Uterus (tissue), 4 donors: Measurements from ENCODE around the gene RUSF1. TPM values are rescaled to one million over a fixed set of nuclear protein-coding genes. Genes with fewer than 3 reads are reported as not detected.

Experiments used
- DNase-seq, 2 donors: peaks; one replicate each; pipeline ENCODE4 v3.0.0-alpha.2; 2019 to 2020
- H3K27ac ChIP-seq, 2 donors: fragments of 200-600 bp; sonication (generic); 1 replicate in 1 of 2; 2 replicates in 1 of 2; pipeline ENCODE4 v1.5.1; 2016 to 2018
- H3K27me3 ChIP-seq, 2 donors: fragments of 200-600 bp; sonication (generic); one replicate each; pipeline ENCODE4 v1.5.1; 2018 to 2019; ENCODE audit warnings: control low read depth in 1 of 2
- H3K36me3 ChIP-seq, 2 donors: fragments of 200-600 bp; sonication (generic); one replicate each; pipeline ENCODE4 v1.5.1; 2019; ENCODE audit warnings: control low read depth in 1 of 2
- H3K4me1 ChIP-seq, 2 donors: fragments of 200-600 bp; sonication (generic); one replicate each; pipeline ENCODE4 v1.5.1; 2018 to 2019; ENCODE audit warnings: control low read depth in 1 of 2
- H3K4me3 ChIP-seq, 2 donors: fragments of 200-600 bp; sonication (generic); 1 replicate in 1 of 2; 2 replicates in 1 of 2; pipeline ENCODE4 v1.5.1; 2018 to 2019; ENCODE audit warnings: mild to moderate bottlenecking in 1 of 2
- H3K9me3 ChIP-seq, 2 donors: fragments of 200-600 bp; sonication (generic); one replicate each; pipeline ENCODE4 v1.5.1; 2019; ENCODE audit warnings: control low read depth in 1 of 2
- POLR2A ChIP-seq, 2 donors: fragments of 450-650 bp; IDR thresholded peaks; one replicate each; pipeline ENCODE4 v1.6.1; 2016; ENCODE audit warnings: antibody characterized with exemption in 2 of 2, mild to moderate bottlenecking in 1 of 2, moderate library complexity in 1 of 2
- intact Hi-C: fragments of 100-400 bp; cut with DNase I; formaldehyde crosslinking; loops from one replicate; pipeline ENCODE4 v1.15.1; 2023; ENCODE audit warnings: low total_unique reads
- total RNA-seq, 4 donors: library from RNA; depleted of rRNA in 3 of 4; stranded (reverse); fragments of >200 nt in 3 of 4; gene quantifications; one replicate each; pipeline versions ENCODE4 v1.1.0 to v1.2.4, GENCODE V29; 2014 to 2023
- TF ChIP-seq, protein P1 (sequence below), 4 experiments: fragments of 200-600 bp in 2 of 4; fragments of 450-650 bp in 2 of 4; sonication (generic) in 2 of 4; IDR thresholded peaks; one replicate each; pipeline ENCODE4 v1.5.1; 2016 to 2019; ENCODE audit warnings: antibody characterized with exemption in 4 of 4, mild to moderate bottlenecking in 2 of 4, moderate library complexity in 1 of 4
- donor health status: DM: yes; HTN: yes; CAD: no.

RUSF1 gene
- total RNA-seq, 4 donors from 2014 or later, result 19.2 to 93.5 (median 82.9) TPM

- H3K9me3 ChIP-seq, result no peaks in the 10 kb centered on the region
- H3K27me3 ChIP-seq, result no peaks in the 10 kb centered on the region
- no peak for TF ChIP-seq POLR2A (IDR thresholded peaks at IDR 0.05)
- TF ChIP-seq, protein P1, sequence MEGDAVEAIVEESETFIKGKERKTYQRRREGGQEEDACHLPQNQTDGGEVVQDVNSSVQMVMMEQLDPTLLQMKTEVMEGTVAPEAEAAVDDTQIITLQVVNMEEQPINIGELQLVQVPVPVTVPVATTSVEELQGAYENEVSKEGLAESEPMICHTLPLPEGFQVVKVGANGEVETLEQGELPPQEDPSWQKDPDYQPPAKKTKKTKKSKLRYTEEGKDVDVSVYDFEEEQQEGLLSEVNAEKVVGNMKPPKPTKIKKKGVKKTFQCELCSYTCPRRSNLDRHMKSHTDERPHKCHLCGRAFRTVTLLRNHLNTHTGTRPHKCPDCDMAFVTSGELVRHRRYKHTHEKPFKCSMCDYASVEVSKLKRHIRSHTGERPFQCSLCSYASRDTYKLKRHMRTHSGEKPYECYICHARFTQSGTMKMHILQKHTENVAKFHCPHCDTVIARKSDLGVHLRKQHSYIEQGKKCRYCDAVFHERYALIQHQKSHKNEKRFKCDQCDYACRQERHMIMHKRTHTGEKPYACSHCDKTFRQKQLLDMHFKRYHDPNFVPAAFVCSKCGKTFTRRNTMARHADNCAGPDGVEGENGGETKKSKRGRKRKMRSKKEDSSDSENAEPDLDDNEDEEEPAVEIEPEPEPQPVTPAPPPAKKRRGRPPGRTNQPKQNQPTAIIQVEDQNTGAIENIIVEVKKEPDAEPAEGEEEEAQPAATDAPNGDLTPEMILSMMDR (IDR thresholded peaks at IDR 0.05), result peak in 1 of 4 experiments; percentile 19
- H3K36me3 ChIP-seq, result no peaks in the 10 kb centered on the region
- H3K27ac ChIP-seq, result peak overlapping the region; percentile 98 to 100
- H3K4me3 ChIP-seq, result peak overlapping the region; percentile 85 to 97
- DNase-seq, result no peak
- intact Hi-C loops, result no loop called here
- peaks cover 0 to 22% of the 10 kb centered on the region in 2 donors for H3K4me1 ChIP-seq
These were observed 49.9 kb downstream of the RUSF1 start for GRCh38 chr16:31458073-31458843.

GRCh38 chr16:31456988-31457360 lies 51.2 kb downstream of the RUSF1 start:
- DNase-seq, result no peak
- Histone ChIP-seq H3K4me1 (peaks cover 3 to 35% of the 10 kb centered on the region in 2 donors), H3K27ac (peak overlapping the region in 1 of 2 donors; percentile 100), H3K36me3 (no peaks in the 10 kb centered on the region), H3K27me3 (no peaks in the 10 kb centered on the region), H3K4me3 (no peak overlapping the region), H3K9me3 (no peaks in the 10 kb centered on the region)
- TF ChIP-seq, protein P1 (IDR thresholded peaks at IDR 0.05), result no peak
- no peak for TF ChIP-seq POLR2A (IDR thresholded peaks at IDR 0.05)
- intact Hi-C loops, result no loop called here

- TF ChIP-seq, protein P1 (IDR thresholded peaks at IDR 0.05), result no peak
- no peak for TF ChIP-seq POLR2A (IDR thresholded peaks at IDR 0.05)
- H3K9me3 ChIP-seq, result no peaks in the 10 kb centered on the region
- H3K27ac ChIP-seq, result no peak overlapping the region
- no peaks in the 10 kb centered on the region for H3K27me3 ChIP-seq
- H3K4me3 ChIP-seq, result no peak overlapping the region
- intact Hi-C loops, result no loop called here
- peaks cover 3 to 36% of the 10 kb centered on the region in 2 donors for H3K4me1 ChIP-seq
- no peaks in the 10 kb centered on the region for H3K36me3 ChIP-seq
- no peak for DNase-seq
These were observed 52.4 kb downstream of the RUSF1 start for GRCh38 chr16:31455601-31456314.

DNA sequence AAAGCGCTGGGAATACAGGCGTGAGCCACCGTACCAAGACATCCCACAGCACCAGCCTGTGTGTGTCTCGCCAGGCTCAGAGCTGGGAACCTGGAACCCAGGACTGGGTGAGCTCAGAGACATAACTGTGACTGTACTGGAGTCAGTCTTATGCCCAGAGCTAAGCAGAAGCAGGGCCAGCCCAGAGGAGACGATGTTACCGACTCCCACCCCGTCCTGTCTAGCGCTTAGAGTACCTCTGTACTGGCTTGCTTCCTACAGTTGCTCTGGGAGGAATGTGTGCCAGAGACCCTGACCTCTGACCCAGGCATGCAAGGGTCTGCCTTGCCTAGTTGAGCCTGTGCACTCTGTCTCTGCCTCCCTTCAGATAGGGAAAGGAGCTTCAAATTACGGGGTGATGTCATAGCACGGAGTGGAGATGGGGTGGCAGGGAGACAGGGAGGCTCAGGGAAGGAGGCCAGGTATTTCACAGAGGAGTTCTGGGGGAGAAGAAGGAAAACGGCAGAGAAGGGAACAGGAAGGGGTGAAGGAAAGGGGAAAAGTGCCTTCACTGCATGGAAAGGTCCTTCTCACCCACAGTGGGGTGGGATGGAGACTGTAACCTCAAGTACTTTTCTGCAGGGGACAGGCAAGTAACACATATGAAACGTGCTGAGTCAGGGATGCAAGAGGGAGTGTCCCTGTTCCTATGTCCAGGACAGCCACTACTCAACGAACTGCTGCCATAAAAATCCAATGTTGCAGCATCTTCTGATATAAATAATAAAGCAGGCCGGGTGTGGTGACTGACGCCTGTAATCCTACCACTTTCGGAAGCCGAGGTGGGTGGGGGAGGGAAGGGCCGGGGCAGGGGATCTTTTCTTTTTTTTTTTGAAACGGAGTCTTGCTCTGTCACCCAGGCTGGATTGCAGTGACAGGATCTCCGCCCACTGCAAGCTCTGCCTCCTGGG lies 54.7 kb downstream of the RUSF1 start:
- no peaks in the 10 kb centered on the region for H3K36me3 ChIP-seq
- TF ChIP-seq POLR2A (IDR thresholded peaks at IDR 0.05), result no peak
- TF ChIP-seq, protein P1 (IDR thresholded peaks at IDR 0.05), result peak in 1 of 4 experiments; percentile 6
- no peaks in the 10 kb centered on the region for H3K9me3 ChIP-seq
- peak overlapping the region; percentile 73 to 76 for H3K27ac ChIP-seq
- H3K27me3 ChIP-seq, result no peaks in the 10 kb centered on the region
- H3K4me3 ChIP-seq, result no peak overlapping the region
- peaks cover 3 to 36% of the 10 kb centered on the region in 2 donors for H3K4me1 ChIP-seq
- intact Hi-C loops, result no loop called here
- DNase-seq, result peak in 1 of 2 donors; percentile 52
